ENCODE results near the gene DYNLL2.

GRCh38 chr17:58052407-58052806 is 30.8 kb upstream of the DYNLL2 start:
- no peak for TF ChIP-seq EP300 (IDR thresholded peaks at IDR 0.05)
- TF ChIP-seq, protein P1, sequence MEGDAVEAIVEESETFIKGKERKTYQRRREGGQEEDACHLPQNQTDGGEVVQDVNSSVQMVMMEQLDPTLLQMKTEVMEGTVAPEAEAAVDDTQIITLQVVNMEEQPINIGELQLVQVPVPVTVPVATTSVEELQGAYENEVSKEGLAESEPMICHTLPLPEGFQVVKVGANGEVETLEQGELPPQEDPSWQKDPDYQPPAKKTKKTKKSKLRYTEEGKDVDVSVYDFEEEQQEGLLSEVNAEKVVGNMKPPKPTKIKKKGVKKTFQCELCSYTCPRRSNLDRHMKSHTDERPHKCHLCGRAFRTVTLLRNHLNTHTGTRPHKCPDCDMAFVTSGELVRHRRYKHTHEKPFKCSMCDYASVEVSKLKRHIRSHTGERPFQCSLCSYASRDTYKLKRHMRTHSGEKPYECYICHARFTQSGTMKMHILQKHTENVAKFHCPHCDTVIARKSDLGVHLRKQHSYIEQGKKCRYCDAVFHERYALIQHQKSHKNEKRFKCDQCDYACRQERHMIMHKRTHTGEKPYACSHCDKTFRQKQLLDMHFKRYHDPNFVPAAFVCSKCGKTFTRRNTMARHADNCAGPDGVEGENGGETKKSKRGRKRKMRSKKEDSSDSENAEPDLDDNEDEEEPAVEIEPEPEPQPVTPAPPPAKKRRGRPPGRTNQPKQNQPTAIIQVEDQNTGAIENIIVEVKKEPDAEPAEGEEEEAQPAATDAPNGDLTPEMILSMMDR (IDR thresholded peaks at IDR 0.05), result no peak
- no peak for TF ChIP-seq POLR2A (IDR thresholded peaks at IDR 0.05)

All from tibial nerve (tissue), 4 donors.